DOHH2 (cell line): Measurements from ENCODE around the gene ADAM11.
"Not testable (repeated sequence)": the region's sequence is repeated elsewhere in the genome, so short reads cannot be mapped to it uniquely, and the experiment has no call there.

Source experiments
- H3F3A ChIP-seq: fragments of 200-600 bp; sonication (generic), shearing (Covaris generic); 2 replicates; pipeline ENCODE4 v1.6.0; 2016; ENCODE audit warnings: antibody characterized with exemption, mild to moderate bottlenecking; ENCODE audit not compliant: control insufficient read depth, insufficient read depth
- H3K27ac ChIP-seq: fragments of 200-600 bp; sonication (generic); 2 replicates; pipeline ENCODE4 v1.5.1; 2014; ENCODE audit warnings: low read depth, mild to moderate bottlenecking, low read length, moderate library complexity
- H3K27me3 ChIP-seq: fragments of 200-600 bp; sonication (generic); 2 replicates; pipeline ENCODE4 v1.6.1; 2014; ENCODE audit warnings: mild to moderate bottlenecking, low read length, mixed read lengths; ENCODE audit not compliant: control insufficient read depth
- H3K36me3 ChIP-seq: fragments of 200-600 bp; sonication (generic); 2 replicates; pipeline ENCODE4 v1.6.1; 2014; ENCODE audit warnings: mild to moderate bottlenecking, low read length, moderate library complexity, mixed read lengths; ENCODE audit not compliant: control insufficient read depth
- H3K4me1 ChIP-seq: fragments of 200-600 bp; sonication (generic); 2 replicates; pipeline ENCODE4 v1.6.1; 2014; ENCODE audit warnings: mild to moderate bottlenecking, low read length, mixed read lengths; ENCODE audit not compliant: control insufficient read depth
- H3K4me2 ChIP-seq: fragments of 200-600 bp; sonication (generic); 2 replicates; pipeline ENCODE4 v1.6.0; 2014; ENCODE audit warnings: mild to moderate bottlenecking, low read length, moderate library complexity
- H3K4me3 ChIP-seq: fragments of 200-600 bp; sonication (generic); 2 replicates; pipeline ENCODE4 v1.5.1; 2014; ENCODE audit warnings: mild to moderate bottlenecking, low read length, mixed read lengths
- H3K79me2 ChIP-seq: fragments of 200-600 bp; sonication (generic); 2 replicates; pipeline ENCODE4 v1.6.1; 2014; ENCODE audit warnings: mild to moderate bottlenecking, low read length, mixed read lengths; ENCODE audit not compliant: control insufficient read depth
- H3K9me2 ChIP-seq: fragments of 200-600 bp; sonication (generic); replicated peaks from 2 replicates; pipeline ENCODE4 v1.6.1; 2014; ENCODE audit warnings: mild to moderate bottlenecking, low read length, mixed read lengths; ENCODE audit not compliant: control insufficient read depth
- H3K9me3 ChIP-seq: fragments of 200-600 bp; sonication (generic); 2 replicates; pipeline ENCODE4 v1.6.1; 2014; ENCODE audit warnings: antibody characterized with exemption, low read length, mixed read lengths; ENCODE audit not compliant: control insufficient read depth, insufficient read depth
- H4K20me1 ChIP-seq: fragments of 200-600 bp; sonication (generic); 2 replicates; pipeline ENCODE4 v1.6.0; 2014; ENCODE audit warnings: low read depth, mild to moderate bottlenecking, antibody characterized with exemption, low read length, moderate library complexity; ENCODE audit not compliant: control insufficient read depth, insufficient read depth
- CTCF ChIP-seq: fragments of 200-600 bp; sonication (generic); IDR thresholded peaks from one replicate; pipeline ENCODE4 v1.5.1; 2014; ENCODE audit warnings: antibody characterized with exemption, mild to moderate bottlenecking, low read depth, low read length; ENCODE audit not compliant: poor library complexity, severe bottlenecking
- EZH2phosphoT487 ChIP-seq: fragments of 200-600 bp; sonication (generic); IDR thresholded peaks from 2 replicates; pipeline ENCODE4 v1.6.1; 2017; ENCODE audit warnings: borderline replicate concordance, mild to moderate bottlenecking, antibody characterized with exemption, low read length, moderate library complexity, mixed read lengths

The ADAM11 gene

DNA sequence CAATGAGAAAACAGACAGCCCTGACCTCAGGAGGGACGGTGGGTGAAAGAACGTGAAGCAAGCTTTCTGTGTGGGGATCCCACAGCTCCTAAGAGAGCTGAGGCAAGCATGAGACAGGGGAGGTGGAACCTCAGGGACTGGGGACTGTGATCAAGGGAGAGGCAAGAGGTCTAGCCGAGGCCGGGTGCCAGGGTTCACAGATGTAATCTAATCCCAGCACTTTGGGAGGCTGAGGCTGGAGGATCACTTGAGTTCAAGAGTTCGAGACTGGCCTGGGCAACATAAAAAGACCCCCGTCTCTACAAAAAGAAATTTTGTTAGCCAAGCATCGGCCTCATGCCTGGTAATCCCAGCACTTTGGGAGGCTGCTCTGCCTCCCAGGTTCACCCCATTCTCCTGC, 4.5 kb upstream of the ADAM11 start:
- Histone ChIP-seq H3K9me3 (no peaks in the 10 kb centered on the region), H3K79me2 (no peaks in the 10 kb centered on the region), H3K9me2 (no peaks in the 10 kb centered on the region), H3F3A (no peaks in the 10 kb centered on the region), H3K4me2 (no peak overlapping the region), H3K27ac (no peak overlapping the region), H3K27me3 (no peaks in the 10 kb centered on the region), H3K36me3 (no peaks in the 10 kb centered on the region; the same call in 1 of the 2 replicates), H4K20me1 (no peaks in the 10 kb centered on the region), H3K4me3 (no peak overlapping the region), H3K4me1 (no peaks in the 10 kb centered on the region)
- no peak for TF ChIP-seq EZH2phosphoT487
- no peak for TF ChIP-seq CTCF

GRCh38 chr17:44755180-44755579, 3.6 kb upstream of the ADAM11 start:
- not testable (repeated sequence) for H4K20me1 ChIP-seq, H3K27me3 ChIP-seq, H3K27ac ChIP-seq, H3K79me2 ChIP-seq, H3K4me1 ChIP-seq, H3K4me2 ChIP-seq, H3F3A ChIP-seq, H3K36me3 ChIP-seq, H3K9me2 ChIP-seq, H3K4me3 ChIP-seq, H3K9me3 ChIP-seq

DNA sequence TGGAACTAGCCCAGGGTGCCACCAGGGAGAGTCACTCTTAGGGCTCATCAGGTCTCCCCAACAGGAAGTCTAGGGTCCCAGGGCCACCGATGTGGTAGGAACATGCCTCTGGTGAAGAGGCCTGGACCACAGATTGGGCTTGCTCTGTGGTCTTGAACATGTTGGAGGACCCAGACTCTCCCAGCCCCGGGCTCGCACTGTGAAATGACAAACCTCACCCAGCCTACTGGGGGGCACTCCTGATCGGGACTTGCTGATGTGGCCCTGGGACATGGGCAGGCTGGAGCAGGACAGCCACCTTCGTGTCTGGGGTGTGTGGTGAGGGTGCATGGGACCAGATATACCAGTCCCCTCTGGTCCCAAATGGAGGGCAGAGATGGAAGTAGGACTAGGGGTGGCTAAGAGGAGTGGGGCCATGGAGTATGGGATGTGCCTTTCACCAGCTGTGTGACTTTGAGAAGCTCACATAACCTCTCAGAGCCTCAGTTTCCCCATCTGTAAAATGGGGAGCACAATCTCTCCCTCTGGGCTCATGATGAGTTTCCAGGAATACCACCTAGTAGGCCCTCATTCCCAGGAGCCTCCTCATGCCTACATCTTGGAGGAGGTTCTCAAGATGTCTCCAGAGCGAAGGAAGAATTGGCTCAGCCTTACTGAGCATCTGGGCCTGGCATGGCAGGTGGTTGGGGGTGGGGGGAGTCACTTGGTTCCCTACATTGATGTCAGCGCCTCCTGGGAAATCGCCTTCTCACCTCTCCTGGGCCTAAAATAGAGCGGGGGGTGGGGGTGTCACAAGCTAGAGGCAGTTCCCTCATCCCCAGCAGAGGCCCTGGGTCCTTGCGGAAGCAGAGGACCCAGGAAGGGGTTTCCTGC, 1.5 kb upstream of the ADAM11 start:
- Histone ChIP-seq H3F3A (no peaks in the 10 kb centered on the region), H3K4me1 (no peaks in the 10 kb centered on the region), H3K9me3 (no peaks in the 10 kb centered on the region), H3K27me3 (no peaks in the 10 kb centered on the region), H3K4me2 (no peak overlapping the region), H3K36me3 (no peaks in the 10 kb centered on the region), H3K4me3 (no peak overlapping the region), H3K27ac (no peak overlapping the region), H3K79me2 (no peaks in the 10 kb centered on the region), H3K9me2 (no peaks in the 10 kb centered on the region), H4K20me1 (no peaks in the 10 kb centered on the region)
- TF ChIP-seq EZH2phosphoT487, result no peak
- no peak for TF ChIP-seq CTCF

- TF ChIP-seq EZH2phosphoT487 (no peak), CTCF (no peak)
- Histone ChIP-seq H3K4me3 (no peak overlapping the region), H3K4me1 (no peaks in the 10 kb centered on the region), H3K79me2 (no peaks in the 10 kb centered on the region), H3K27ac (no peak overlapping the region), H3K9me2 (no peaks in the 10 kb centered on the region), H3K4me2 (no peak overlapping the region), H3K27me3 (no peaks in the 10 kb centered on the region), H3F3A (no peaks in the 10 kb centered on the region), H3K36me3 (no peaks in the 10 kb centered on the region), H3K9me3 (no peaks in the 10 kb centered on the region), H4K20me1 (no peaks in the 10 kb centered on the region)
Observed at GRCh38 chr17:44757918-44758413, 822 bp upstream of the ADAM11 start.
